Heart right ventricle (tissue), 16 donors: Measurements from ENCODE around the gene CLEC4C. TPM values are rescaled to one million over a fixed set of nuclear protein-coding genes. Genes with fewer than 3 reads are reported as not detected.

Experiments
- ATAC-seq, 8 donors: fragments of 200-7000 bp; cut with Tn5 transposase; one replicate each; pipeline ENCODE4 v1.9.1; 2020; ENCODE audit warnings: mild to moderate bottlenecking in 8 of 8, moderate library complexity in 8 of 8, moderate number of reproducible peaks in 1 of 8
- DNase-seq, 2 donors: peaks; one replicate each; pipeline ENCODE4 v3.0.0-alpha.2; 2020
- H3K27ac ChIP-seq, 10 donors: fragments of 200-600 bp; sonication (generic) in 2 of 10; one replicate each; pipeline versions ENCODE4 v1.5.0 to v1.8.0; 2020 to 2022; ENCODE audit warnings: mild to moderate bottlenecking in 3 of 10
- H3K27me3 ChIP-seq, 7 donors: fragments of 200-600 bp; one replicate each; pipeline ENCODE4 v1.8.0; 2021 to 2022; ENCODE audit warnings: mild to moderate bottlenecking in 2 of 7
- H3K36me3 ChIP-seq, 9 donors: fragments of 200-600 bp; sonication (generic) in 1 of 9; one replicate each; pipeline versions ENCODE4 v1.5.0 to v1.8.0; 2020 to 2022; ENCODE audit warnings: mild to moderate bottlenecking in 2 of 9
- H3K4me1 ChIP-seq, 9 donors: fragments of 200-600 bp; sonication (generic) in 1 of 9; one replicate each; pipeline versions ENCODE4 v1.5.0 to v1.8.0; 2020 to 2022; ENCODE audit warnings: mild to moderate bottlenecking in 4 of 9
- H3K4me3 ChIP-seq, 10 donors: fragments of 200-600 bp; sonication (generic) in 2 of 10; one replicate each; pipeline versions ENCODE4 v1.5.0 to v1.8.0; 2020 to 2022; ENCODE audit warnings: mild to moderate bottlenecking in 7 of 10, moderate library complexity in 2 of 10
- H3K9me3 ChIP-seq, 11 donors: fragments of 200-600 bp in 10 of 11; sonication (generic) in 2 of 11; one replicate each; pipeline versions ENCODE4 v1.5.0 to v1.8.0; 2013 to 2022; ENCODE audit warnings: mild to moderate bottlenecking in 2 of 11, control low read depth in 1 of 11, moderate library complexity in 1 of 11
- WGBS, 2 donors: extraction: QIAGEN DNeasy Blood & Tissue Kit; methylation state at CpG; one replicate each; pipeline ENCODE4 v1.1.7; 2013; ENCODE audit warnings: inconsistent platforms in 1 of 2; 5-methylcytosine and 5-hydroxymethylcytosine counted together
- intact Hi-C, 10 donors: fragments of 100-400 bp; cut with DNase I; formaldehyde crosslinking; loops; one replicate each; pipeline versions ENCODE4 v1.11.1 to v1.14.2; 2022
- polyA plus RNA-seq, 2 donors: library from polyadenylated mRNA; stranded (reverse); fragments of 200-250 nt; gene quantifications; one replicate each; pipeline ENCODE4 v1.2.3, GENCODE V29; 2013
- total RNA-seq, 10 donors: library from RNA; stranded (reverse); fragmentation: NEBNext Ultra II Directional in 3 of 10; extraction: Animal tissue kit (Norgen Biotek cat#: 25700) in 3 of 10; gene quantifications; one replicate each; pipeline versions ENCODE4 v1.2.1 to v1.2.4, GENCODE V29; 2021 to 2023
- TF ChIP-seq, protein P1 (sequence below), 9 donors: fragments of 200-600 bp; sonication (generic) in 2 of 9; IDR thresholded peaks; one replicate each; pipeline versions ENCODE4 v1.5.0 to v1.8.0; 2021 to 2022; ENCODE audit warnings: antibody characterized with exemption in 9 of 9, mild to moderate bottlenecking in 5 of 9, moderate library complexity in 1 of 9
- donor health status: Arrhythmogenic right ventricular cardiomyopathy.
- donor health status: ischemic (EF 13 %, LVEDD 7.1; RV severe dilation, severe dysfunction).
- donor health status: healthy with polysubstance abuse.
- donor health status: DM: no; HTN: yes; CAD: no.
- donor health status: DM: no; HTN: no; CAD: no.
- donor health status: ischemic (EF 25% LVEDD 6.9; RV normal size, moderate dysfunction).
- donor health status: ischemic (EF 25% LVEDD 5.7; RV mildly dilated, moderate dysfunction).
- donor health status: healthy.
- donor health status: DM: yes; HTN: yes; CAD: no.
- donor health status: Ischemic cardiomyopathy.
- donor health status: ischemic (EF 35%, LVEDD 5.7; RV mildly dilated, moderate dysfunction).
- donor health status: nonischemic (EF 11% LVEDD 7.7; RV severe dilation, severe dysfunction).
- donor health status: DM: yes; HTN: yes; CAD: no.
- donor health status: PGD.
- donor health status: ischemic (EF 29% LVEDD 5.4; RV normal size, mild dysfunction).
- donor health status: nonischemic (EF 23%, LVEDD 6.1; RV moderate dilation, normal function).

Gene CLEC4C
- total and polyA plus RNA-seq, 12 donors = not detected

GRCh38 chr12:7709969-7710675, 37.1 kb downstream of the CLEC4C start:
- TF ChIP-seq, protein P1, sequence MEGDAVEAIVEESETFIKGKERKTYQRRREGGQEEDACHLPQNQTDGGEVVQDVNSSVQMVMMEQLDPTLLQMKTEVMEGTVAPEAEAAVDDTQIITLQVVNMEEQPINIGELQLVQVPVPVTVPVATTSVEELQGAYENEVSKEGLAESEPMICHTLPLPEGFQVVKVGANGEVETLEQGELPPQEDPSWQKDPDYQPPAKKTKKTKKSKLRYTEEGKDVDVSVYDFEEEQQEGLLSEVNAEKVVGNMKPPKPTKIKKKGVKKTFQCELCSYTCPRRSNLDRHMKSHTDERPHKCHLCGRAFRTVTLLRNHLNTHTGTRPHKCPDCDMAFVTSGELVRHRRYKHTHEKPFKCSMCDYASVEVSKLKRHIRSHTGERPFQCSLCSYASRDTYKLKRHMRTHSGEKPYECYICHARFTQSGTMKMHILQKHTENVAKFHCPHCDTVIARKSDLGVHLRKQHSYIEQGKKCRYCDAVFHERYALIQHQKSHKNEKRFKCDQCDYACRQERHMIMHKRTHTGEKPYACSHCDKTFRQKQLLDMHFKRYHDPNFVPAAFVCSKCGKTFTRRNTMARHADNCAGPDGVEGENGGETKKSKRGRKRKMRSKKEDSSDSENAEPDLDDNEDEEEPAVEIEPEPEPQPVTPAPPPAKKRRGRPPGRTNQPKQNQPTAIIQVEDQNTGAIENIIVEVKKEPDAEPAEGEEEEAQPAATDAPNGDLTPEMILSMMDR (IDR thresholded peaks at IDR 0.05) = no peak
- no peak for ATAC-seq
- no peak for DNase-seq
- WGBS, 2 donors = 53 to 61% methylated on average over 8 of the region's 8 CpGs
- peaks cover 0 to 17% (median 3%) of the 10 kb centered on the region in 7 donors for H3K27me3 ChIP-seq
- H3K36me3 ChIP-seq = no peaks in the 10 kb centered on the region
- no peaks in the 10 kb centered on the region for H3K9me3 ChIP-seq
- H3K4me3 ChIP-seq = no peak overlapping the region
- no peak overlapping the region for H3K27ac ChIP-seq
- H3K4me1 ChIP-seq = no peaks in the 10 kb centered on the region
- intact Hi-C loops = no loop called here

- intact Hi-C loops = no loop called here
- Histone ChIP-seq H3K27me3 (peaks cover 0 to 5% (median 0%) of the 10 kb centered on the region in 7 donors), H3K4me1 (no peaks in the 10 kb centered on the region), H3K27ac (no peak overlapping the region), H3K9me3 (no peaks in the 10 kb centered on the region), H3K36me3 (no peaks in the 10 kb centered on the region), H3K4me3 (no peak overlapping the region)
- no peak for ATAC-seq
- TF ChIP-seq, protein P1 (IDR thresholded peaks at IDR 0.05) = no peak
- WGBS, 2 donors = 81 to 83% methylated on average over 29 of the region's 29 CpGs
- DNase-seq = no peak
Observed at GRCh38 chr12:7705846-7706245, 41.3 kb downstream of the CLEC4C start.

DNA sequence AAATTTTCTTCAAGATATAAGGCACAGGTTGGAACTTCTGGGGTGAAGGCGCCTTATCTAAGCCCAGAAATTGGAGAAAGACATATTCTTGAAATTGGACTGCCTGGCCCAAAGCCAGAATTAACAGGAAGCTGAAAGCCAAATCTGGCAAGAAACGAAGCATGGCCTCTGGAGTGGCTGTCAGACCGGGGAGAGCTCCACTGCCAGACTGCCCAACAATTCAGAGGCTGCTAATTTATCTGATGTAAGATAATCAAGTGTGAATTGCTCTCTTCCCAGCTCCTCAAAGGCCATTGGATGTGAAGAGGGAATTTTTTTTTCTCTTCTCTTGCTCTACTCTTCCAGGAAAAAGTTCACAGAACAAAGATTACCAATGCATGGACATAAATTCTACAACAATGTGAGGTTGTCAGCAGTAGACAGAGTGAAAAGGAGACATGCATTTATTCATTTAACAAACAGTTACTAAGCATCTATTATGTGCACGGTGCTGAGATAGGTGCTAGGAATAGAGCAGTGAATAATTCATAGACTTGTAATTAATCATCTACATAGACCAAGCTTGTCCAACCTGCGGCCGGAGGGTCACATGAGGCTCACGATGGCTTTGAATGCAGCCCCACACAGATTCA, 51.5 kb downstream of the CLEC4C start, which contains the start of gene GDF3:
Gene GDF3 (minus strand): TSS at position 210 of the 632 bp plus-strand sequence. CDS start 47 bp downstream, at position 163.
- Histone ChIP-seq H3K4me3 (peak within 1 kb of the TSS in 1 of 10 donors; percentile 27), H3K9me3 (no peaks in the 10 kb centered on the region), H3K4me1 (peaks cover 0 to 19% (median 11%) of the 10 kb centered on the region in 9 donors), H3K36me3 (no peaks in the 10 kb centered on the region), H3K27me3 (peaks cover 0 to 12% (median 0%) of the 10 kb centered on the region in 7 donors), H3K27ac (peak within 1 kb of the TSS in 3 of 10 donors; percentile 38 to 57 (median 38))
- peak in 1 of 2 donors; percentile 34 for DNase-seq
- TF ChIP-seq, protein P1 (IDR thresholded peaks at IDR 0.05) = no peak
- intact Hi-C loops = no loop called here
- ATAC-seq = peak; percentile 38 to 86 (median 73)
- 33 to 43% methylated on average over 7 of the region's 7 CpGs for WGBS, 2 donors

- Histone ChIP-seq H3K4me3 (peak overlapping the region in 1 of 10 donors; percentile 27), H3K9me3 (no peaks in the 10 kb centered on the region), H3K36me3 (no peaks in the 10 kb centered on the region), H3K27ac (peak overlapping the region in 3 of 10 donors; percentile 38 to 57 (median 38)), H3K27me3 (peaks cover 0 to 11% (median 0%) of the 10 kb centered on the region in 7 donors), H3K4me1 (peaks cover 0 to 19% (median 11%) of the 10 kb centered on the region in 9 donors)
- 18 to 20% methylated on average over 10 of the region's 10 CpGs for WGBS, 2 donors
- TF ChIP-seq, protein P1 (IDR thresholded peaks at IDR 0.05) = no peak
- intact Hi-C loops = no loop called here
- DNase-seq (no peak), ATAC-seq (peak in 6 of 8 donors; percentile 44 to 89 (median 78))
Observed at GRCh38 chr12:7695237-7695560, 52.0 kb downstream of the CLEC4C start.
